Kidney (tissue), 14 donors: Measurements from ENCODE around the gene PLAGL1. TPM values are rescaled to one million over a fixed set of nuclear protein-coding genes. Genes with fewer than 3 reads are reported as not detected.
A peak's percentile ranks its signal among the peaks of the same experiment; 100 is the strongest.

Experiments used
- DNase-seq, 5 donors: peaks; one replicate each; pipeline ENCODE4 v3.0.0-alpha.2; 2013 to 2020
- FAIRE-seq: peaks from 2 replicates; lab custom pipeline; 2012; peaks lifted over from hg19 to GRCh38; lab: Jason Lieb, UNC
- H3K27ac ChIP-seq, 2 donors: one replicate each; pipeline ENCODE4 v1.7.0; 2013; ENCODE audit warnings: low read depth in 2 of 2, low read length in 2 of 2, inconsistent platforms in 1 of 2
- H3K27me3 ChIP-seq: one replicate; pipeline ENCODE4 v1.7.1; 2013; ENCODE audit warnings: low read length, inconsistent platforms; ENCODE audit not compliant: control insufficient read depth, insufficient read depth
- H3K36me3 ChIP-seq, 3 donors: one replicate each; pipeline versions ENCODE4 v1.7.0 to v1.7.1; 2013; ENCODE audit warnings: low read length in 3 of 3, control low read depth in 1 of 3, inconsistent platforms in 1 of 3; ENCODE audit not compliant: insufficient read depth in 3 of 3, control insufficient read depth in 2 of 3
- H3K4me1 ChIP-seq, 3 donors: one replicate each; pipeline versions ENCODE4 v1.7.0 to v1.7.1; 2013; ENCODE audit warnings: low read length in 3 of 3, inconsistent platforms in 1 of 3, low read depth in 1 of 3; ENCODE audit not compliant: control insufficient read depth in 2 of 3, insufficient read depth in 2 of 3
- H3K4me3 ChIP-seq, 3 donors: one replicate each; pipeline versions ENCODE4 v1.7.0 to v1.8.1; 2013; ENCODE audit warnings: low read length in 3 of 3, control low read depth in 1 of 3, inconsistent platforms in 1 of 3
- H3K9ac ChIP-seq, 3 donors: one replicate each; pipeline versions ENCODE4 v1.7.0 to v1.7.1; 2013; ENCODE audit warnings: low read length in 3 of 3, control low read depth in 1 of 3, inconsistent platforms in 1 of 3
- H3K9me3 ChIP-seq, 3 donors: one replicate each; pipeline versions ENCODE4 v1.7.0 to v1.7.1; 2013; ENCODE audit warnings: low read length in 3 of 3, control low read depth in 1 of 3, inconsistent platforms in 1 of 3; ENCODE audit not compliant: control insufficient read depth in 2 of 3, insufficient read depth in 1 of 3
- CTCF ChIP-seq: IDR thresholded peaks from 3 replicates; pipeline ENCODE4 v1.5.1; 2012; ENCODE audit warnings: mild to moderate bottlenecking, moderate library complexity, borderline replicate concordance; ENCODE audit not compliant: insufficient read depth; ENCODE audit errors: extremely low read depth
- intact Hi-C: fragments of 100-400 bp; cut with DNase I; formaldehyde crosslinking; loops from one replicate; pipeline ENCODE4 v1.11.1; 2022
- polyA plus RNA-seq: library from polyadenylated mRNA; stranded (reverse); fragments of 350-450 nt; fragmentation: Illumina TruSeq; extraction: RNeasy Lipid Tissue Mini Kit (QIAGEN cat#74804); gene quantifications from one replicate; pipeline ENCODE4 v1.2.3, GENCODE V29; 2014; ENCODE audit warnings: low read depth, low replicate concordance; ENCODE audit not compliant: insufficient read depth
- total RNA-seq: library from RNA; stranded (reverse); fragmentation: NEBNext Ultra II Directional; extraction: Animal tissue kit (Norgen Biotek cat#: 25700); gene quantifications from one replicate; pipeline ENCODE4 v1.2.1, GENCODE V29; 2021
- donor health status: control.
- donor health status: control.
- donor health status: control.
- donor health status: control.
- donor health status: control.
- donor health status: DM: yes; HTN: yes; CAD: no.
- donor health status: Normal renal cell carcinoma (clear cell type).

The PLAGL1 gene
- total and polyA plus RNA-seq, 2 donors from 2014 or later, result 7.1 to 23.6 TPM

GRCh38 chr6:143961066-143961465 is 47.0 kb downstream of the PLAGL1 start:
- H3K27ac ChIP-seq, result no peak overlapping the region
- peaks cover 0 to 3% (median 0%) of the 10 kb centered on the region in 3 donors for H3K4me1 ChIP-seq
- no peak for DNase-seq
- H3K4me3 ChIP-seq, result no peak overlapping the region
- no peak for FAIRE-seq
- H3K9me3 ChIP-seq, result no peaks in the 10 kb centered on the region
- no peaks in the 10 kb centered on the region for H3K27me3 ChIP-seq
- intact Hi-C loops, result no loop called here
- peaks cover 0 to 2% (median 0%) of the 10 kb centered on the region in 3 donors for H3K36me3 ChIP-seq
- TF ChIP-seq CTCF, result no peak
- H3K9ac ChIP-seq, result no peak overlapping the region

DNA sequence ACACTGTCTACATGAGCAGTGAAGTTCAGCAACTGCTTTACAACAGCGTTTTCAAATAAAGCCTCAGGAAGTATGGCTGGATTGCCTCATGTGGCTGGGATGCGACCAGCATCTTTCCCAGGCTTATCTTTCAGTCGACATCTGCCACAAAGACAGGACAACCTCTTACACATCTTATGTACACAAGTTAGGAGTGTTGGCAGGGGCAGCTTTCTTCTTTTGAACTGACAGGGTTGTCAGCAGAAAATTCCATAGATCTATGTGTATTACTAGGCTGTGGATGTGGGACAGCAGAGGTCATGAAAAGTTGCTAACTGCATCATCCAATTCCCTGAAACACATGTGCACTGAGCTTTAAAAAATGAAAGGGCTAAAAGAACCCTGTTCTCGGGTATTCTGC is 48.1 kb downstream of the PLAGL1 start:
- H3K9ac ChIP-seq, result no peak overlapping the region
- no peaks in the 10 kb centered on the region for H3K9me3 ChIP-seq
- H3K4me3 ChIP-seq, result no peak overlapping the region
- peaks cover 0 to 2% (median 0%) of the 10 kb centered on the region in 3 donors for H3K36me3 ChIP-seq
- H3K4me1 ChIP-seq, result peaks cover 0 to 3% (median 0%) of the 10 kb centered on the region in 3 donors
- FAIRE-seq, result no peak
- intact Hi-C loops, result no loop called here
- DNase-seq, result no peak
- no peaks in the 10 kb centered on the region for H3K27me3 ChIP-seq
- no peak for TF ChIP-seq CTCF
- H3K27ac ChIP-seq, result no peak overlapping the region

GRCh38 chr6:143958839-143959399 is 49.1 kb downstream of the PLAGL1 start:
- no peak for FAIRE-seq
- peaks cover 0 to 3% (median 0%) of the 10 kb centered on the region in 3 donors for H3K4me1 ChIP-seq

More at GRCh38 chr6:143958839-143959399, 49.1 kb downstream of the PLAGL1 start:
- peak in 2 of 5 donors; percentile 23 to 40 for DNase-seq
- Histone ChIP-seq H3K4me3 (no peak overlapping the region), H3K27me3 (no peaks in the 10 kb centered on the region), H3K9ac (no peak overlapping the region), H3K36me3 (peaks cover 0 to 2% (median 0%) of the 10 kb centered on the region in 3 donors), H3K9me3 (no peaks in the 10 kb centered on the region), H3K27ac (no peak overlapping the region)
- no peak for TF ChIP-seq CTCF
- intact Hi-C loops, result no loop called here
